GM19238 (cell line): Measurements from ENCODE around the gene CYB5D1.

Experiments used
- DNase-seq: peaks from one replicate; pipeline ENCODE4 v3.0.0; 2011; ENCODE audit warnings: low spot score; ENCODE audit not compliant: insufficient read length

Gene CYB5D1

GRCh38 chr17:7833795-7834541, 23.8 kb upstream of the CYB5D1 start, which contains the start of gene KDM6B:
Gene KDM6B, plus strand, starts transcription at chr17:7834217. Its CDS starts 11,338 bp downstream, at chr17:7845555.
- DNase-seq: peak; percentile 91

- no peak for DNase-seq
These were observed 23.3 kb upstream of the CYB5D1 start for GRCh38 chr17:7834542-7834956.

DNA sequence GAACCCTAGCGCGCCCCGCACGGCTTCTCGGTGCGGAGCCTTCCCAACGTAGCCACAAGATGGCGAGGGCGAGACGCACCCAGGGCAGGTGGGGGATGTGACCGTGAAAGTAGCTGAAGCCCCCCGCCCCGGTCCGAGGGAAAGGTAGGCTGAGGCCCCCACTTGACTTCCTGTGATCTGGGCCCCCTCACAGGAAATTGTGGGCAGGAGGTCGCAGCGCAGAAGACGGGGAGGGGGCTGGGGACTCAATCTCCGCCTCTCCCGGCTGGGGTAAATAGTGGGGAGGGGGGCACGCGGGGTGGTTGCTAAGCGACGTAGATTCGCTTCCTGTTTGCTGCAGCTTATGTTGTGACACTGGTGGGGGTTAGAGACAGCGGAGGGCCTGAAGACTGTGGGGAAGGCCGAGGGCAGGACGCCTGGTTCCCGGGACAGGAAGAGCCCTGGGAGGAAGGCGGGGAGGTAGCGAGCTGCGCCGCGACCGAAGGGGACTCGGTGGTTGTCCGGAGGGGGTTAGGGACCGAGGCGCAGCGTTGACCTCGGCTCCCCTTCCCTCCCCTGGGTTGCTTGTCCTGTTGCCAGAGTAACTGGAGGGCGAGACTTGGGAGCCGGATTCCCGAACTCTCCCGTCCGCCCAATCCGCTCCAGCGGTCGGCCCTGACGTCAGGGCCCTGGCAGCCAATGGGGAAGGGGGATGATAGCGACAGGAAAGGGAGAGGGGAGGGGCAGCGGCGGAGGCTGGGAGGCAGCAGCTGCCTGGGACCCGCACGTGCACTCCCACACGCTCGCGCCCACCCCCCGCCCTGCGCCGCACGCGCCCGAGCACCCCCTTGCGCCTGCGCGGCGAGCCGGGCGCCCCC, 22.6 kb upstream of the CYB5D1 start:
- DNase-seq: peak; percentile 86

DNA sequence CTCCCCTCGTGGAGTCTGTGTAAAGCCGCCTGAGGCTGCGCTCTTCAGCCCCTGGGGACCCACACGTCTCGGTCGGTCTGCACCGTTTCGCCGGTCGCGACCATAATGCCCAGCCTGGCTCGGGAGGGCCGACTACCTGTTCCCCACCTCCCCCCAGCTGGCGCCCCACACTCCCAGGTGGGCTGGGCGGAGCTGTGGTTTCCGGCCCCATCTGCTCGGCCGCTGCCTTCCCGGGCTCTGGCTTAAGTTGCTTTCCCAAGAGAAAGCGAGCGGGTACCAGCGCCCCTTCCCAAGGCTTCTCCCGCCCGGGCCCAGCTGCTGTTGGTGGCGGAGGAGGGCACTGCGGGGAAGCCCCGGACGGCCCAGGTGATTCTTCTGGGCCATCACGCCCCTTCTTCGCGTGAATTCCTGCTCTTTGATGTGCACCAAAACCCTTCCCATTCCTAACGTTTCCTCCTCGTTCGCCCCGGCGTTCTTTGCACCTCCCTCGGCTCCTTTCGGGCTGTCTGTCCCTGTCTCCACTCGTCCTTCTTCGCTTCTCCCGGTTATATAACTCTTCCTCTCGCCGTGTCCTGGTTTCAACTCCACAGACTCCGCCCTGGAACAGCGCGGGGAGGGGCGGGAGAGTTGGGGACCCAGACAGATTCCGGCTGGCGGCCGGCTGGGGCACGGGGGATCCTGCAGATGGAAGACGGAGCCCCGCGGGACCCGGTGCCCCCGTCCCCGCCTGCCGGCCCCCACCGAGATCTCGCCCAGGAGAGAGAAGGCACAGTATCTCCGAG, 21.8 kb upstream of the CYB5D1 start:
- no peak for DNase-seq

DNA sequence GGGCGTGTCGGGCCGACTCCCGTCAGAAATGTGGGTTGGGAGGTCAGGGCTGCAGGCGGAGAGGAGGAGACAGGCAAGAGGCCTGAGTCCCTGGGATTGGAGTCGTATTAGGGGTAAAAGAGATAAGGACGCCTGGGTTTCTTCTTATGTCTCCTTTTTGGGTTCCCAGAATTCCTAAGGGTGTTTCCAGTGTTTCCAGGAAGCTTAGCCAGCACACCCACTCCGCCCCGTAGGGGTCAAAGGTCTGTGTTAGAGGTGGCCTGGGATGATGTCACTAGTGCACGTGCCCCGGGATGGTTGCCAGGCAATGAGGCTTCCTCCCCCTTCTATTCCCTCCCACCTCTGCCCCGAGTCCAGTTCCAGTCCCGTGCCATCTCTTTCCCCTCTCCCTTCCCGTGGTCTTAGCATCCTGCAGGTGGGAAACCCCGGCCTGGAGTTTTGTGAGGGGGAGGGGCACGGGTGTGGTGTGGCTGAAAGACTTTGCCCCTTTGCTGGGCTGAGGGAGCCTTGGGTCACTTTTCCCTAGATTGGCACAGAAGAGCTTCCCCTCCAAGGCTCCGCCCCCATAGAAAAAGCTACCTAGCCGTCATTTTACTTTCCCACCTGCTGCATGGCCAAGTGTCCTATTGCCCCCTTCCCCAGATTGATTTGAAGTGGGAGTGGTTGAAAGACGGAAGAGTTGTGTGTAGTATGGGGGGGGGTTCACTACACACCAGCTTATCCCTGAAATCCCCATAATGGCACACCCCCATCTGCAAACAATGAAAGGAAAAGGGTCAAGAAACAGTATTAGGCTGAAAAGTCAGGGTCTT, 21.0 kb upstream of the CYB5D1 start:
- DNase-seq: peak; percentile 64

GRCh38 chr17:7837408-7838088, 20.3 kb upstream of the CYB5D1 start:
- no peak for DNase-seq

DNA sequence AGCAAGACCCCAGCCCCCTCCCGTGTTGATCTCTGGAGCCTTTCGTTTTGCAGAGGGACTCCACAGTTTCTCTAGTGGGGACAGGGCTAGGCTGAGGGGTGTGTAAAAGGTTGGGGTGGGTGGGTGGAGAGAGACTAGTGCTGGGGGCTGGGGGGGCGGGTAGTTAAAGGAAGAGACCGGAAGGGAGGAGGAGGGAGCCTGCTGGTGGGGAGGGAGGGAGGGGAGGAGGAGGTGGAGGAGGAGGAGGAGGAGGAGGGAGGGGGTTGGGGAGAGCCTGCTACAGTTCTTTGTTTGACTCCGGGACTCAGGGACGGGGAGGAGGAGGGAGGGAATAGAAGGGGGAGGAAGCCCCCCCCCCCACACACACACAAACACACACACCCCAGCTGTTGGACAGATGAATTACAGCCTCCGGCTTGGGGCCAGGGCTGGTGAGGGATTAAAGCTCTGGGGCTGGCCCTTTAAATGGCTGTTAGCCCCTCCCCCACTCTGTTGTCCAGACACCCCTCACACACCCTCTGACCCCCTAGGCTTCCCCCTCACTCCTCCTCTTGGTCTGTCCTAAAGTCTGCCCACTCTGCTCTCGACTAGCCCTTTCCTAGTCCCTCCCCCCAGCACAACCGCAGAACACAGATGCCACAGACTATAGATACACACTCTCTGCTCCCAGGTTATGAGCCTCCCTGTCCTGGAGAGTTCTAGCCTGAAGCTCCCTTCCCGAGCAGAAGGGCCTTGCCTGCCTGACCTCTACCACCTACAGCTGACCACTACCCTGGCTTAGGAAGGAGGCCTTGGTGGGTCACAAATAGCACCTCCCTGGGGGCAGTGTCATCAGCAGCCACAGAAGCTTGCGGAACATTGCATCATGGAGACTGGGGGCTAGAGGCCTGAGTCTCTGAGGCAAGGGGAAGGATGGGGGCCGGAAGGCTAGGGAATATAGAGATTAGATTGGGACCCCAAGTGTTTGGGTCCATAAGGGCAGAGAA, 19.4 kb upstream of the CYB5D1 start:
- DNase-seq: no peak

DNA sequence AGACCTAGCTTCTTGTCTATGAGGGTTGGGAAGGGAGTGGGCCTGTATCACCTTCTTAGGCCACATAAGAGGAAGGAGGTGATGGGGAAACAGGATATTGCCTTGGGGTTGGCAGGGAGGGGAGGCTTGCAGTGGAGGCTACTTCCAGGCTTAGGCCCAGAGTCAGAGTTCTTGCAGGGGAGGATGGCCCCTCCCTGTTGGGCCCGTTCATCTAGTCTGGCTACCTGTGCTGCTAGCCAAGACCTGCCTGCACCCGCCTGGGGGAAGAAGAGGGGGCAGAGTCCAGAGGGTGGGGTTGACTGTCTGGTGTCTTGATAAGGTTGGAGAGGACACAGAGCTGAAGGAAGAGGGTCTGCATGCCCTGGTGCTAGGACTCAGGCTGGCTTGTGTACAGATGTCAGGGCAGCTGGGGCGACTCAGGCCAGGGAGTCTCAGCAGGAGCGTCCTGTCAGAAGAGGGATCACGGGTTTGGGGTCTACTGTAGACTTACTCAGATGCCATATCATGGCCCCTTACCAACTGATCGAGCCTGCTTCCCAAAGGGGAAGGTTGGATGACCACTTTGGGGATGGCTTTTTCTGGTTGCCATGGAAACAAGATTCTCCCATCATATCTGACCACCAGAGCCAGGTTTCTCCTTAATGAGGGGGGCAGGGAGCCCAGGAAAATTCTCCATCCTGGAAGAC, 18.5 kb upstream of the CYB5D1 start:
- DNase-seq: no peak

DNA sequence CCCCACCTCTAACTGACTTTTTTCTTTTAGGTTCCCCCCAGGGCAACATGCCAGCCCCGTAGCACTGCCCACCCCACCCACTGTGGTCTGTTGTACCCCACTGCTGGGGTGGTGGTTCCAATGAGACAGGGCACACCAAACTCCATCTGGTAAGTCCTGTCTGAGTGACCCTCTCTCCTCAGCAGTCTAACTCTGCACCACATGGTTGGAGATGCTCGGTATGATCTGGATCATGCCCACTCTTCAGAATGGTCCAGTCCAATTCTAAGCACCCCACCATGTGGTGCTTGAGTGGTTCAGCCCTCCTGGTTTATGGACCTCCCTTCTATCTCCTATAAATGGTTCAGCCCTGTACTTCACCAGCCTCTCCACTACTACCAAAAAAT, 17.9 kb upstream of the CYB5D1 start:
- no peak for DNase-seq

DNA sequence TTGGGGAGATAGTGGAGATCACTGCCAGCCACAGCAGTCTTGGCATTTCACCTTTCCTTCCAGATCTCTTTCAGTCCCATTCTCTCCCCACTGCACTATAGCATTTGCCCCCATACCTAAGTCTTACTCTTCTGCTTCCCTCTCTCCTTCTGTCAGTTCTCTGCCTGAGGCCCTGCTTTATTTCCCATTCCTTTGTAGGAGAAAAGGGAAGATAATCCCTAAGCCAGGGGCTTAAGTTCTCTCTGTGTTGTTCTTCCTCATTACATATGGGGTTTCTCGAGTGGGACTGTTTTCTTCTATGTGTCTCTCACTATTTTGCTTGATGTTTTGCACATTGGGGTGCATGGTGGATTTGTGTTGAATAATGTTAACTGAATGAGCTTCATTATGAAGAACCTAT, 17.4 kb upstream of the CYB5D1 start:
- DNase-seq: no peak

DNA sequence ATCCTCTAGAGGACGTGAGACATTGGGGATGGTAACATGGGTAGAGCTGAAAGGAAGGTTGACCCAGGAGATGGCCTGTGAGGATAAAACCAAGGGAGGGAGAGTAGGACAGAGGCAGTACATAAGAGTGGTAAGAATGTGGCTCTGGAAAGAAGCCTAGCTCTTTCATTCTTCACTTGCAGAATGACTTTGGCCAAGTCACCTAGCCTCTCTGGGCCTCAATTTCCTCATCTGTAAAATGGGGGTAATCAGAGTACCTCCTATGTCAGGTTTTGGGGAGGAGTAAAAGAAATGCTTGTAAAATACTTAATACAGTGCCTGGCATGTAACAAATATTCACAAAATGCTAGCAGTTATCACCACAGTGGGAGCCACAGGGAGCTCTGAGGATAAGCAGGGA, 16.9 kb upstream of the CYB5D1 start:
- no peak for DNase-seq

DNA sequence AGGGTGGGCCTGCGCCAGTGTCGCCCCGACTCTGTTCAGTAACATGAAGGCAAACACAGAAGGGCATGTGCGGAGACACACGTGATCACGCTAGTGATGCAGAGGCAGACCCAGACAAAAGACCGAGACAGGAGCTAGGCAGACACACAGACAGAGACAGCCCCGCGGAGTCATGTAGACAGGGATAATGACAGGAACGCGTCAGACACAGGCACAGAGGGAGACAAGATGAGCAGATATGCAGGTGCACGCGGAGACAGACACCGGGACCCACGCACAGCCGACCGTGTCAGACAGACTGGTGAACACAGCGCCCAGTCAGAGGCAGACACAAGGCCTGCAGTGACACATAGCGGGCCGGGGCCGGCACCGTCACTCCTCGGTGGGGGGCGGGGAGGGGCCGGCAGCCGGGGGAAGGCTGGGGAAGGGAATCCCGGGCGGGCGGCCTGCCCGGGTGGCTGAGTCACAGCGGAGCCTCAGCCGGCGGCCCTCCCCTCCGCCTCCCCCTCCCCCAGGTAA, 16.3 kb upstream of the CYB5D1 start:
- no peak for DNase-seq

GRCh38 chr17:7841915-7842379, 15.9 kb upstream of the CYB5D1 start:
- peak; percentile 58 for DNase-seq

DNA sequence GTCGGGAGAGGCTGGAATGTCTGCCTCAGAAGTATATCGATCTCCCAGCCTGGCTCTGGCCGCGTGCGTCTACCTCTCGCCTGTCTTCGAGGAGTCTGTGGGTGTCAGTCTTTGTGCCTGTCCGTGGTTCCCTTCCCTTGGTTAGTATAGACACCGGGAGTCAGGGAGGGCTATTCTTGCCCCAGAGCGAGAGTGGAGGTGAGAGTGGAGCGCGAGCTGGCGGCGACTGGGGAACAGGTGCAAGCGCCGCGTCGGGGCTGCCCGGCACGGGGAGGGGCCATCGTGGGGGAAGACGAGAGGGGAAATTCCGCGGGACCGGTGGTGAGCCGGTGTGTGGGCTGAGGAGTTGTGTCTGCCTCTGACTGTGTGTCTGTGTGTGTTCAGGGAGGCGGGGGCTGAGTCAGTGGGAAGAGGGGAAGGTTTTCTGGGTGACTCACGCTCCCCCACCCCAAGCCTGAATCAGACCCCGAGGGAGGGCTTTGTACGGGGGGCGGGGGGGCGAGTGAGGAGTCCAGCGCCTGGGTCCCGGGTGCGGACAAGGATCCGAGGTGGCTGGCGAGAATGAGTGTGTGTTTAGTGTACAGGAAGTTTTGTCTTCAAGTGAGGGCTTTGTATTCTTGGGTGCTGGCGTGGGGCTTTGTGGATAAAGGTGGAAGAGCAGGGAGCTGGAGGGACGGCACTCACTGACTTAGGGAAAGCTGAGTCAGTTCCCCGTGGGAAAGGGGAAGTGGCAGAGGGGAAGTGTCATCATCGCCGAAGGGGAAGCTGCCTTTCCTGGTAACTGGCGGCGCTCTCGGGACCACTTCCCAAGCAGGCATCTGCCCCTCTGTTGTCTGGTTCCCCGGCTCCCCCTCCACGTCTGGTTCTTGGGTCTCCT, 15.2 kb upstream of the CYB5D1 start:
- DNase-seq: peak; percentile 68

- DNase-seq: no peak
These were observed 14.6 kb upstream of the CYB5D1 start for GRCh38 chr17:7843257-7843535.

GRCh38 chr17:7843536-7844291, 14.1 kb upstream of the CYB5D1 start:
- DNase-seq: peak; percentile 90
